Keratinocyte (primary cell): ENCODE results near the gene COG3.

Experiments used
- CTCF ChIP-seq, 3 experiments: IDR thresholded peaks in 1 of 3; conservative IDR thresholded peaks in 1 of 3; optimal IDR thresholded peaks in 1 of 3; 2 replicates in 2 of 3; 3 replicates in 1 of 3; pipeline versions ENCODE3 to v1.5.1; 2011; ENCODE audit warnings: low read length in 3 of 3, mild to moderate bottlenecking in 3 of 3, moderate library complexity in 2 of 3, control low read depth in 1 of 3, inconsistent platforms in 1 of 3; ENCODE audit not compliant: insufficient read depth in 2 of 3; ENCODE audit errors: extremely low read depth in 1 of 3
- EZH2 ChIP-seq: IDR thresholded peaks from one replicate; pipeline ENCODE4 v1.6.1; 2012; ENCODE audit warnings: inconsistent platforms, mild to moderate bottlenecking, low read length, moderate library complexity

GRCh38 chr13:45439781-45440462, 24.8 kb upstream of the COG3 start:
- no peak for TF ChIP-seq EZH2
- no peak for TF ChIP-seq CTCF (optimal IDR thresholded peaks at IDR 0.05 in 1 of 3, IDR thresholded peaks at IDR 0.05 in 1 of 3, conservative IDR thresholded peaks at IDR 0.05 in 1 of 3; ENCODE audit: extremely low read depth in 1 of 3, insufficient read depth in 2 of 3, low read length in 3 of 3)
